ENCODE data around the gene WDPCP. TPM values are rescaled to one million over a fixed set of nuclear protein-coding genes. Genes with fewer than 3 reads are reported as not detected.
"Not testable (repeated sequence)": the region's sequence is repeated elsewhere in the genome, so short reads cannot be mapped to it uniquely, and the experiment has no call there.

WDPCP gene
- total RNA-seq, 1 donor from 2014 or later: 24.5 TPM

GRCh38 chr2:63403820-63404219, 184.5 kb downstream of the WDPCP start:
- Histone ChIP-seq H3K9me3 (ENCODE audit: control insufficient read depth in 3 of 3, low read length in 3 of 3) (no peaks in the 10 kb centered on the region), H3K4me3 (ENCODE audit: low read length in 3 of 3) (no peak overlapping the region), H3K27me3 (ENCODE audit: control insufficient read depth in 3 of 3, insufficient read depth in 3 of 3, low read length in 3 of 3) (no peaks in the 10 kb centered on the region), H3K27ac (ENCODE audit: low read depth, low read length) (no peak overlapping the region), H3K4me1 (ENCODE audit: control insufficient read depth in 3 of 3, insufficient read depth in 3 of 3, low read length in 3 of 3) (no peaks in the 10 kb centered on the region), H3K9ac (ENCODE audit: low read depth in 1 of 3, low read length in 3 of 3) (no peak overlapping the region), H3K36me3 (ENCODE audit: control insufficient read depth in 3 of 3, insufficient read depth in 3 of 3, low read length in 3 of 3) (peaks cover 0 to 6% (median 4%) of the 10 kb centered on the region in 3 donors)

DNA sequence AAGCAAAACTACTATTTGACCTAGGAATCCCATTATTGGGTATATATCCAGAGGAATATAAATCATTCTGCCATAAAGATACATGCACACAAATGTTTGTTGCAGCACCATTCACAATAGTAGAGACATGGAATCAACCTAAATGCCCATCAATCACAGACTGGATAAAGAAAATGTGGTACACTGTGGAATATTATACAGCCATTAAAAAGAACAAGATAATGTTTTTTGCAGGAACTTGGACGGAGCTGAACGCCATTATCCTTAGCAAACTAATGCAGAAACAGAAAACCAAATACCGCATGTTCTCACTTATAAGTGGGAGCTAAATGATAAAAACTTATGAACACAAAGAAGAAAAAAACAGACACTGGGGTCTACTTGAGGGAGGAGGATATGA, 185.4 kb downstream of the WDPCP start:
- H3K9me3 ChIP-seq (ENCODE audit: control insufficient read depth in 3 of 3, low read length in 3 of 3); H3K4me3 ChIP-seq (ENCODE audit: low read length in 3 of 3); H3K36me3 ChIP-seq (ENCODE audit: control insufficient read depth in 3 of 3, insufficient read depth in 3 of 3, low read length in 3 of 3): not testable (repeated sequence)

DNA sequence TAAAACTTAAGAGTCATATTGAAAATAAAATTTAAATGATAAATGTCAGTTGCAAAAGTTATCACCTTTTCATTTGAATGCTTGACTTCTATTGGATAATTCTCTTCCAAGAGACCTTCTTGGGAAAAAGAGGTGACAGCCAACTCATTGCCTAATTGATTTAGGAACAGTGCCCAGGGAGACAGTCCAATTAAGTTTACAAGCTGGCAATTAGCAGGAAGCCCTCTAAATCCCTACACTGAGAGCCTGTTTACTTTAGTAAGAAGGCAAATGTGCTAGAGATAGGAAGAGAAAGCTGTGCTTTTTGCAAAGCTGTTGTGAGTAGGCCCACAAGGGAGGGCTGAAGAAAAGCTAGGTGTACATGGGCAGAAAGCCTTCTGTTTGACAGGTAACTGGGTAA, 189.1 kb downstream of the WDPCP start:
- Histone ChIP-seq H3K27me3 (ENCODE audit: control insufficient read depth in 3 of 3, insufficient read depth in 3 of 3, low read length in 3 of 3) (no peaks in the 10 kb centered on the region), H3K27ac (ENCODE audit: low read depth, low read length) (no peak overlapping the region), H3K4me1 (ENCODE audit: control insufficient read depth in 3 of 3, insufficient read depth in 3 of 3, low read length in 3 of 3) (no peaks in the 10 kb centered on the region), H3K36me3 (ENCODE audit: control insufficient read depth in 3 of 3, insufficient read depth in 3 of 3, low read length in 3 of 3) (peaks cover under 1 to 7% (median 2%) of the 10 kb centered on the region in 3 donors), H3K4me3 (ENCODE audit: low read length in 3 of 3) (no peak overlapping the region), H3K9me3 (ENCODE audit: control insufficient read depth in 3 of 3, low read length in 3 of 3) (no peaks in the 10 kb centered on the region), H3K9ac (ENCODE audit: low read depth in 1 of 3, low read length in 3 of 3) (no peak overlapping the region)

More for the DNA sequence above, 185.4 kb downstream of the WDPCP start:
- H3K27ac ChIP-seq (ENCODE audit: low read depth, low read length); H3K9ac ChIP-seq (ENCODE audit: low read depth in 1 of 3, low read length in 3 of 3); H3K4me1 ChIP-seq (ENCODE audit: control insufficient read depth in 3 of 3, insufficient read depth in 3 of 3, low read length in 3 of 3); H3K27me3 ChIP-seq (ENCODE audit: control insufficient read depth in 3 of 3, insufficient read depth in 3 of 3, low read length in 3 of 3): not testable (repeated sequence)

DNA sequence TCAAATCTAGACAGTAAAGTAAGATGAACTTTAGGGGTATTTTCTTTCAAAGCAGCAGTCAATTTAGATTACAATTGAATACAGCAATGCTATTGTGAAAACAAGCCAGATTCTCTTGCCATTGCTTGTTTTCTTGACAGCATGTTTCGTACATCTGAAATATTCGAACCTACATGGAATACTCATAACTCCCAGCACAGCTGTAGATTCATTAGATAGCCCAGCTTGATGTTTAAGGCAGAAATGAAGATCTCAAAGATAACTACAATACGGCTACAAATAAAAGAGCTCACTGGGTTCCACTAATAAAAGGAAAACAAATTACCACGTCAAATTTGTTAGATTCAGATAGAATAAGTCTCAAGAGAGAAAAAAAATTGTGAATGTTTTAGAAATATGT, 208.8 kb downstream of the WDPCP start:
- Histone ChIP-seq H3K4me3 (ENCODE audit: low read length in 3 of 3) (no peak overlapping the region), H3K9me3 (ENCODE audit: control insufficient read depth in 3 of 3, low read length in 3 of 3) (no peaks in the 10 kb centered on the region), H3K27me3 (ENCODE audit: control insufficient read depth in 3 of 3, insufficient read depth in 3 of 3, low read length in 3 of 3) (no peaks in the 10 kb centered on the region), H3K4me1 (ENCODE audit: control insufficient read depth in 3 of 3, insufficient read depth in 3 of 3, low read length in 3 of 3) (no peaks in the 10 kb centered on the region), H3K27ac (ENCODE audit: low read depth, low read length) (no peak overlapping the region), H3K36me3 (ENCODE audit: control insufficient read depth in 3 of 3, insufficient read depth in 3 of 3, low read length in 3 of 3) (peaks cover 0 to 5% (median 0%) of the 10 kb centered on the region in 3 donors), H3K9ac (ENCODE audit: low read depth in 1 of 3, low read length in 3 of 3) (no peak overlapping the region)

GRCh38 chr2:63378589-63378988, 209.7 kb downstream of the WDPCP start:
- H3K27me3 ChIP-seq (ENCODE audit: control insufficient read depth in 3 of 3, insufficient read depth in 3 of 3, low read length in 3 of 3): no peaks in the 10 kb centered on the region
- no peaks in the 10 kb centered on the region for H3K4me1 ChIP-seq (ENCODE audit: control insufficient read depth in 3 of 3, insufficient read depth in 3 of 3, low read length in 3 of 3)
- peaks cover 0 to 5% (median 0%) of the 10 kb centered on the region in 3 donors for H3K36me3 ChIP-seq (ENCODE audit: control insufficient read depth in 3 of 3, insufficient read depth in 3 of 3, low read length in 3 of 3)
- no peaks in the 10 kb centered on the region for H3K9me3 ChIP-seq (ENCODE audit: control insufficient read depth in 3 of 3, low read length in 3 of 3)
- H3K27ac ChIP-seq (ENCODE audit: low read depth, low read length): no peak overlapping the region
- H3K4me3 ChIP-seq (ENCODE audit: low read length in 3 of 3): no peak overlapping the region
- no peak overlapping the region for H3K9ac ChIP-seq (ENCODE audit: low read depth in 1 of 3, low read length in 3 of 3)

- H3K27ac ChIP-seq (ENCODE audit: low read depth, low read length): no peak overlapping the region
- H3K9me3 ChIP-seq (ENCODE audit: control insufficient read depth in 3 of 3, low read length in 3 of 3): peaks cover 0 to 6% (median 0%) of the 10 kb centered on the region in 3 donors
- H3K27me3 ChIP-seq (ENCODE audit: control insufficient read depth in 3 of 3, insufficient read depth in 3 of 3, low read length in 3 of 3): no peaks in the 10 kb centered on the region
- no peaks in the 10 kb centered on the region for H3K4me1 ChIP-seq (ENCODE audit: control insufficient read depth in 3 of 3, insufficient read depth in 3 of 3, low read length in 3 of 3)
- peaks cover 0 to 2% (median 0%) of the 10 kb centered on the region in 3 donors for H3K36me3 ChIP-seq (ENCODE audit: control insufficient read depth in 3 of 3, insufficient read depth in 3 of 3, low read length in 3 of 3)
- H3K4me3 ChIP-seq (ENCODE audit: low read length in 3 of 3): no peak overlapping the region
- no peak overlapping the region for H3K9ac ChIP-seq (ENCODE audit: low read depth in 1 of 3, low read length in 3 of 3)
Observed at GRCh38 chr2:63374341-63374740, 213.9 kb downstream of the WDPCP start.

DNA sequence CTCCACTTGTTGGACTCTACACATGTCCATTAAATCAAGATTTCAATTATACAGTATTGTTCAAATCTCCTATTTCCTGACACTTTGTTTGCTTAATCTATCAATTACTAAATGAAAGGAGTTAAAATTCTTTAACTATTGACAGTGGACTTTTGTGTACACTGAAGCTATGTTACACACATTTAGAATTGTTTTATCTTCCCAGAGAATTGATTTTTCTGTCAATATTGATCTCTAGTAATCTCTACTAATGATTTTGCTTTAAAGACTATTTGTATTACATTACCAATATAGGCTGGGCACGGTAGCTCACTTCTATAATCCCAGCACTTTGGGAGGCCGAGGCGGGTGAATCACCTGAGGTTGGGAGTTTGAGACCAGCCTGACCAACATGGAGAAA, 215.7 kb downstream of the WDPCP start:
- H3K36me3 ChIP-seq (ENCODE audit: control insufficient read depth in 3 of 3, insufficient read depth in 3 of 3, low read length in 3 of 3): no peaks in the 10 kb centered on the region
- peaks cover 0 to 6% (median 0%) of the 10 kb centered on the region in 3 donors for H3K9me3 ChIP-seq (ENCODE audit: control insufficient read depth in 3 of 3, low read length in 3 of 3)
- H3K4me1 ChIP-seq (ENCODE audit: control insufficient read depth in 3 of 3, insufficient read depth in 3 of 3, low read length in 3 of 3): no peaks in the 10 kb centered on the region
- H3K27me3 ChIP-seq (ENCODE audit: control insufficient read depth in 3 of 3, insufficient read depth in 3 of 3, low read length in 3 of 3): no peaks in the 10 kb centered on the region
- no peak overlapping the region for H3K27ac ChIP-seq (ENCODE audit: low read depth, low read length)
- no peak overlapping the region for H3K9ac ChIP-seq (ENCODE audit: low read depth in 1 of 3, low read length in 3 of 3)
- H3K4me3 ChIP-seq (ENCODE audit: low read length in 3 of 3): no peak overlapping the region

DNA sequence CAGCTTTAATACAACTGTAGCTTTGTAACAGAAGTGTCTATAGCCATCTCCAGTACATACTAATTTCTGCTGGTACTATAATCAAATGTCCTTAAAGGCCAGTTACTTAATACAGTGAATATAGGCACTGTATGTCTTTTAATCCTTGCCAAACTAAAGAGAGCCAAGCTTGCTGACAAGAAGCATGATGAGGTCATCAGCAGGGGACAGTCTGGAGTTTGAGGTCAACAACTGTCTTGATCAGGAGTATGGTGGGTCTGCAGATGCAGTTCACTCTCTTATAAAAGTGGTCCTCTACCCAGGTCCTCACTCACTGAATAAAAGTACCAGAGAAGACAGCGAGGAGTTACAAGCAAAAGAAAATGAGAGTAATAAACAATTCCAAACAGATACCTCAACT, 219.1 kb downstream of the WDPCP start:
- H3K4me3 ChIP-seq (ENCODE audit: low read length in 3 of 3): no peak overlapping the region
- no peaks in the 10 kb centered on the region for H3K27me3 ChIP-seq (ENCODE audit: control insufficient read depth in 3 of 3, insufficient read depth in 3 of 3, low read length in 3 of 3)
- no peak overlapping the region for H3K27ac ChIP-seq (ENCODE audit: low read depth, low read length)
- H3K9ac ChIP-seq (ENCODE audit: low read depth in 1 of 3, low read length in 3 of 3): no peak overlapping the region
- peaks cover 0 to 6% (median 0%) of the 10 kb centered on the region in 3 donors for H3K9me3 ChIP-seq (ENCODE audit: control insufficient read depth in 3 of 3, low read length in 3 of 3)
- no peaks in the 10 kb centered on the region for H3K4me1 ChIP-seq (ENCODE audit: control insufficient read depth in 3 of 3, insufficient read depth in 3 of 3, low read length in 3 of 3)
- no peaks in the 10 kb centered on the region for H3K36me3 ChIP-seq (ENCODE audit: control insufficient read depth in 3 of 3, insufficient read depth in 3 of 3, low read length in 3 of 3)

- H3K9ac ChIP-seq (ENCODE audit: low read depth in 1 of 3, low read length in 3 of 3): no peak overlapping the region
Observed at GRCh38 chr2:63364866-63365265, 223.4 kb downstream of the WDPCP start.

DNA sequence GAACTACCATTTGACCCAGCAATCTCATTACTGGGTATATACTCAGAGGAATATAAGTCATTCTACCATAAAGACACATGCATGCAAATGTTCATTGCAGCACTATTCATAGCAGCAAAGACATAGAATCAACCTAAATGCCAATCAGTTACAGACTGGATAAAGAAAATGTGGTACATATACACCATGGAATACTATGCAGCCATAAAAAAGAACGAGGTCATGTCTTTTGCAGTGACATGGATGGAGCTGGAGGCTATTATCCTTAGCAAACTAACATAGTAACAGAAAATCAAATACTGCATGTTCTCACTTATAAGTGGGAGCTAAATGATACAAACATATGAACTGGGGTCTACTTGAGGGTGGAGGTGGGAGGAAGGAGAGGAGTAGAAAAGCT, 230.6 kb downstream of the WDPCP start:
- not testable (repeated sequence) for H3K27ac ChIP-seq (ENCODE audit: low read depth, low read length); H3K9ac ChIP-seq (ENCODE audit: low read depth in 1 of 3, low read length in 3 of 3); H3K4me3 ChIP-seq (ENCODE audit: low read length in 3 of 3); H3K27me3 ChIP-seq (ENCODE audit: control insufficient read depth in 3 of 3, insufficient read depth in 3 of 3, low read length in 3 of 3); H3K9me3 ChIP-seq (ENCODE audit: control insufficient read depth in 3 of 3, low read length in 3 of 3); H3K36me3 ChIP-seq (ENCODE audit: control insufficient read depth in 3 of 3, insufficient read depth in 3 of 3, low read length in 3 of 3); H3K4me1 ChIP-seq (ENCODE audit: control insufficient read depth in 3 of 3, insufficient read depth in 3 of 3, low read length in 3 of 3)

More at GRCh38 chr2:63364866-63365265, 223.4 kb downstream of the WDPCP start:
- no peak overlapping the region for H3K27ac ChIP-seq (ENCODE audit: low read depth, low read length)
- H3K36me3 ChIP-seq (ENCODE audit: control insufficient read depth in 3 of 3, insufficient read depth in 3 of 3, low read length in 3 of 3): no peaks in the 10 kb centered on the region
- no peak overlapping the region for H3K4me3 ChIP-seq (ENCODE audit: low read length in 3 of 3)
- no peaks in the 10 kb centered on the region for H3K9me3 ChIP-seq (ENCODE audit: control insufficient read depth in 3 of 3, low read length in 3 of 3)
- no peaks in the 10 kb centered on the region for H3K4me1 ChIP-seq (ENCODE audit: control insufficient read depth in 3 of 3, insufficient read depth in 3 of 3, low read length in 3 of 3)
- no peaks in the 10 kb centered on the region for H3K27me3 ChIP-seq (ENCODE audit: control insufficient read depth in 3 of 3, insufficient read depth in 3 of 3, low read length in 3 of 3)

DNA sequence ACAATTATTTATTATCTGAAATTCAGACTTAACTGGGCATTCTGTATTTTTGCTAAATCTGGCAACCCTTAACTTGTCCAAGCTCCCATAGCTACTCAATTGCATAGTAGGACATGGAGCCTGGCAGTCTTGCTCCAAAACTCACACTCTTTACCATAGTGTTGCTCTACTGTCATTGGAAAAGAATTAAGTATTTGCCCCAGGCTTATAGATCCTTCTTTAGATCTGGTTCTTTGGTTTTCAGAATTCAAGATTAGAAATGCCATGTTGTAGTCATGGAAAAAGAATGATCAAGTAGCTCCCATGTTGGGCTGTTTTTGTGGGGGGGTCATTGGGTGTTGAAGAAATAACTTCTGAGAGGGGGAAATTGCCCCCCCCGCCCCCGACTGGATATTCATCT, 240.9 kb downstream of the WDPCP start:
- Histone ChIP-seq H3K4me3 (ENCODE audit: low read length in 3 of 3) (no peak overlapping the region), H3K27ac (ENCODE audit: low read depth, low read length) (no peak overlapping the region), H3K4me1 (ENCODE audit: control insufficient read depth in 3 of 3, insufficient read depth in 3 of 3, low read length in 3 of 3) (peaks cover 13 to 24% (median 15%) of the 10 kb centered on the region in 3 donors), H3K27me3 (ENCODE audit: control insufficient read depth in 3 of 3, insufficient read depth in 3 of 3, low read length in 3 of 3) (no peaks in the 10 kb centered on the region), H3K9me3 (ENCODE audit: control insufficient read depth in 3 of 3, low read length in 3 of 3) (peaks cover 0 to 10% (median 6%) of the 10 kb centered on the region in 3 donors), H3K9ac (ENCODE audit: low read depth in 1 of 3, low read length in 3 of 3) (no peak overlapping the region), H3K36me3 (ENCODE audit: control insufficient read depth in 3 of 3, insufficient read depth in 3 of 3, low read length in 3 of 3) (no peaks in the 10 kb centered on the region)

Data from skeletal muscle tissue (tissue), 4 donors.